Stimulated activated CD8-positive, alpha-beta memory T cell treated with anti-CD3 and anti-CD28 coated beads, Interleukin-12 subunit alpha, Interleukin-12 subunit beta, amount 100 ng/mL, for 4 hours (primary cell): Measurements from ENCODE around the gene ANKH.
"Not testable (repeated sequence)": the region's sequence is repeated elsewhere in the genome, so short reads cannot be mapped to it uniquely, and the experiment has no call there.

Experiments used
- DNase-seq: peaks from one replicate; pipeline ENCODE4 v3.0.0-alpha.2; 2020; ENCODE audit warnings: low read depth

ANKH gene

GRCh38 chr5:14871214-14872069 is at the start of gene ANKH:
Gene ANKH (minus strand): TSS chr5:14871778. CDS start chr5:14871447, 331 bp downstream.
- DNase-seq: peak; percentile 81

GRCh38 chr5:14920121-14920520 is 48.5 kb upstream of the ANKH start:
- DNase-seq: no peak

- not testable (repeated sequence) for DNase-seq
Measured at GRCh38 chr5:14919106-14919505, 47.5 kb upstream of the ANKH start.

GRCh38 chr5:14917719-14918118 is 46.1 kb upstream of the ANKH start:
- DNase-seq: no peak

GRCh38 chr5:14915291-14915952 is 43.8 kb upstream of the ANKH start:
- no peak for DNase-seq

GRCh38 chr5:14914623-14915260 is 43.2 kb upstream of the ANKH start:
- DNase-seq: no peak

- DNase-seq: no peak
Measured at GRCh38 chr5:14914193-14914592, 42.6 kb upstream of the ANKH start.

- no peak for DNase-seq
Measured at GRCh38 chr5:14913096-14913495, 41.5 kb upstream of the ANKH start.

GRCh38 chr5:14912206-14912605 is 40.6 kb upstream of the ANKH start:
- DNase-seq: no peak

- no peak for DNase-seq
Measured at GRCh38 chr5:14909369-14909768, 37.8 kb upstream of the ANKH start.

- no peak for DNase-seq
Measured at GRCh38 chr5:14908172-14908571, 36.6 kb upstream of the ANKH start.

GRCh38 chr5:14906628-14907027 is 35.0 kb upstream of the ANKH start:
- DNase-seq: no peak

GRCh38 chr5:14902826-14903560 is 31.4 kb upstream of the ANKH start:
- no peak for DNase-seq

- DNase-seq: no peak
Measured at GRCh38 chr5:14901462-14902051, 30.0 kb upstream of the ANKH start.

- DNase-seq: no peak
Measured at GRCh38 chr5:14900693-14901461, 29.3 kb upstream of the ANKH start.

GRCh38 chr5:14896131-14896530 is 24.6 kb upstream of the ANKH start:
- no peak for DNase-seq

- no peak for DNase-seq
Measured at GRCh38 chr5:14895301-14895700, 23.7 kb upstream of the ANKH start.

- DNase-seq: no peak
Measured at GRCh38 chr5:14894748-14895147, 23.2 kb upstream of the ANKH start.

- DNase-seq: no peak
Measured at GRCh38 chr5:14893381-14893780, 21.8 kb upstream of the ANKH start.

GRCh38 chr5:14890846-14891245 is 19.3 kb upstream of the ANKH start:
- DNase-seq: no peak

GRCh38 chr5:14884062-14884612 is 12.6 kb upstream of the ANKH start:
- no peak for DNase-seq
